Endothelial cell of umbilical vein (primary cell): ENCODE data around the gene NCOA3. TPM values are rescaled to one million over a fixed set of nuclear protein-coding genes. Genes with fewer than 3 reads are reported as not detected.

Experiments used
- BruUV-seq: library from RNA; stranded (reverse); fragments of 400-500 nt; replicated peaks from 2 replicates; lab custom pipeline; 2021; lab: Mats Ljungman, UMichigan
- CTCF ChIA-PET: fragments of 300-600, 350-600 bp; sonication (Branson Sonifier 250); formaldehyde crosslinking; loops from one replicate; lab custom pipeline; 2021; ENCODE audit warnings: antibody characterized with exemption, inconsistent platforms; lab: Charles Lee
- POLR2A ChIA-PET: fragments of 300-600, 350-600 bp; sonication (Branson Sonifier 250); formaldehyde crosslinking; loops from one replicate; lab custom pipeline; 2021; ENCODE audit warnings: antibody characterized with exemption, inconsistent platforms; lab: Charles Lee
- DNase-seq: peaks from one replicate; pipeline ENCODE4 v3.0.0-alpha.2; 2011; ENCODE audit warnings: low read depth, low spot score
- FAIRE-seq: peaks from 2 replicates; lab custom pipeline; 2011; peaks lifted over from hg19 to GRCh38; lab: Jason Lieb, UNC
- H2AFZ ChIP-seq: 2 replicates; pipeline ENCODE4 v1.6.0; 2012; ENCODE audit warnings: low read depth, low read length, control low read depth, inconsistent platforms
- H3K27ac ChIP-seq: 2 replicates; pipeline ENCODE4 v1.5.1; 2011; ENCODE audit warnings: low read depth, mild to moderate bottlenecking, control low read depth, low read length, moderate library complexity; ENCODE audit not compliant: insufficient read depth
- H3K27me3 ChIP-seq, 2 experiments: 2 replicates each; pipeline versions ENCODE4 v1.6.0 to v1.6.1; 2011; ENCODE audit warnings: low read length in 2 of 2, mixed read lengths in 1 of 2; ENCODE audit not compliant: control insufficient read depth in 2 of 2, insufficient read depth in 2 of 2
- H3K36me3 ChIP-seq, 2 experiments: 2 replicates in 1 of 2; 3 replicates in 1 of 2; pipeline ENCODE4 v1.5.1; 2011; ENCODE audit warnings: low read length in 2 of 2, mild to moderate bottlenecking in 1 of 2, moderate library complexity in 1 of 2; ENCODE audit not compliant: control insufficient read depth in 2 of 2, insufficient read depth in 2 of 2; ENCODE audit errors: extremely low read depth in 1 of 2
- H3K4me1 ChIP-seq: 3 replicates; pipeline ENCODE4 v1.5.1; 2011; ENCODE audit warnings: mild to moderate bottlenecking, low read length; ENCODE audit not compliant: control insufficient read depth, insufficient read depth; ENCODE audit errors: extremely low read depth
- H3K4me2 ChIP-seq: 2 replicates; pipeline ENCODE4 v1.6.1; 2011; ENCODE audit warnings: low read length, control low read depth, mixed read lengths; ENCODE audit not compliant: insufficient read depth
- H3K4me3 ChIP-seq, 3 experiments: fragments of 200-600 bp in 1 of 3; sonication (generic), shearing (Covaris generic) in 1 of 3; replicated peaks in 1 of 3; 2 replicates each; pipeline ENCODE4 v1.5.1; 2011 to 2016; ENCODE audit warnings: control low read depth in 3 of 3, low read length in 3 of 3, mild to moderate bottlenecking in 2 of 3, inconsistent platforms in 1 of 3, low read depth in 1 of 3, moderate library complexity in 1 of 3; ENCODE audit not compliant: insufficient read depth in 1 of 3
- H3K79me2 ChIP-seq: 2 replicates; pipeline ENCODE4 v1.6.0; 2012; ENCODE audit warnings: low read length, inconsistent platforms; ENCODE audit not compliant: control insufficient read depth, insufficient read depth
- H3K9ac ChIP-seq: replicated peaks from 2 replicates; pipeline ENCODE3; 2011; ENCODE audit warnings: low read length, control low read depth; ENCODE audit not compliant: insufficient read depth; ENCODE audit errors: extremely low read depth
- H3K9me1 ChIP-seq: replicated peaks from 3 replicates; pipeline ENCODE4 v1.6.0; 2011; ENCODE audit warnings: mild to moderate bottlenecking, low read length; ENCODE audit not compliant: control insufficient read depth, insufficient read depth; ENCODE audit errors: extremely low read depth
- H3K9me3 ChIP-seq: replicated peaks from 2 replicates; pipeline ENCODE4 v1.5.1; 2012; ENCODE audit warnings: low read length, inconsistent platforms; ENCODE audit not compliant: control insufficient read depth, insufficient read depth
- H4K20me1 ChIP-seq: replicated peaks from 2 replicates; pipeline ENCODE3; 2011; ENCODE audit warnings: mild to moderate bottlenecking, low read length; ENCODE audit not compliant: control insufficient read depth, insufficient read depth; ENCODE audit errors: extremely low read depth
- EZH2 ChIP-seq: IDR thresholded peaks from 2 replicates; pipeline ENCODE4 v1.6.1; 2012; ENCODE audit warnings: borderline replicate concordance, low read depth, mild to moderate bottlenecking, moderate library complexity, low read length, inconsistent platforms; ENCODE audit not compliant: severe bottlenecking
- FOS ChIP-seq: IDR thresholded peaks from 2 replicates; pipeline ENCODE4 v1.6.1; 2011; ENCODE audit warnings: mild to moderate bottlenecking, low read length, moderate library complexity, borderline replicate concordance; ENCODE audit not compliant: insufficient read depth
- GATA2 ChIP-seq: IDR thresholded peaks from 2 replicates; pipeline ENCODE4 v1.7.0; 2011; ENCODE audit warnings: low read depth, mild to moderate bottlenecking, moderate library complexity, mixed read lengths, low read length; ENCODE audit not compliant: insufficient read length, insufficient read depth
- JUN ChIP-seq: IDR thresholded peaks from 2 replicates; pipeline ENCODE4 v1.6.1; 2011; ENCODE audit warnings: borderline replicate concordance, low read depth; ENCODE audit not compliant: insufficient read length, insufficient read depth
- MYC ChIP-seq: IDR thresholded peaks from one replicate; pipeline ENCODE4 v1.6.1; 2011; ENCODE audit warnings: mild to moderate bottlenecking, low read depth, low read length
- POLR2A ChIP-seq: IDR thresholded peaks from 2 replicates; pipeline ENCODE4 v1.6.1; 2012; ENCODE audit warnings: low read depth, mild to moderate bottlenecking, control low read depth, low read length
- POLR2AphosphoS5 ChIP-seq: IDR thresholded peaks from 2 replicates; pipeline ENCODE4 v1.6.1; 2012; ENCODE audit warnings: low read depth, mild to moderate bottlenecking, control low read depth, low read length, moderate library complexity; ENCODE audit not compliant: insufficient read depth
- dilution Hi-C: fragments of 300-500 bp; cut with MboI; formaldehyde crosslinking; loops from one replicate; pipeline ENCODE4 v1.15.0; 2019; ENCODE audit warnings: low sequenced_read_pairs; ENCODE audit not compliant: extremely low pct_ligation_motif_present
- intact Hi-C: fragments of 100-400 bp; cut with micrococcal nuclease; formaldehyde crosslinking; loops from one replicate; pipeline ENCODE4 v1.10.0; 2022
- polyA plus RNA-seq, 4 experiments: library from polyadenylated mRNA; depleted of rRNA in 3 of 4; stranded (reverse) in 3 of 4; unstranded in 1 of 4; fragments of >200 nt; gene quantifications; 2 replicates each; pipeline versions ENCODE4 v1.2.1 to v1.2.3, GENCODE V29; 2011 to 2012; ENCODE audit warnings: missing spikeins in 1 of 4
- total RNA-seq: library from RNA; stranded (reverse); gene quantifications from 2 replicates; pipeline ENCODE4 v1.2.3, GENCODE V29; 2021
- TF ChIP-seq, protein P1 (sequence below), 2 donors: IDR thresholded peaks; 1 replicate in 1 of 2; 2 replicates in 1 of 2; pipeline ENCODE4 v1.5.1; 2011; ENCODE audit warnings: low read length in 2 of 2, mild to moderate bottlenecking in 2 of 2, moderate library complexity in 2 of 2, control low read depth in 1 of 2, inconsistent platforms in 1 of 2, low read depth in 1 of 2; ENCODE audit not compliant: insufficient read depth in 1 of 2; ENCODE audit errors: extremely low read depth in 1 of 2
- TF ChIP-seq, protein P2 (sequence below): IDR thresholded peaks from 2 replicates; pipeline ENCODE4 v1.6.1; 2011; ENCODE audit not compliant: insufficient read depth, insufficient read length

NCOA3 gene
- total and polyA plus RNA-seq, 2 donors (not counting 3 experiments of a cell fraction or from before 2014, with no cell fraction given): 12.0 to 35.6 TPM

DNA sequence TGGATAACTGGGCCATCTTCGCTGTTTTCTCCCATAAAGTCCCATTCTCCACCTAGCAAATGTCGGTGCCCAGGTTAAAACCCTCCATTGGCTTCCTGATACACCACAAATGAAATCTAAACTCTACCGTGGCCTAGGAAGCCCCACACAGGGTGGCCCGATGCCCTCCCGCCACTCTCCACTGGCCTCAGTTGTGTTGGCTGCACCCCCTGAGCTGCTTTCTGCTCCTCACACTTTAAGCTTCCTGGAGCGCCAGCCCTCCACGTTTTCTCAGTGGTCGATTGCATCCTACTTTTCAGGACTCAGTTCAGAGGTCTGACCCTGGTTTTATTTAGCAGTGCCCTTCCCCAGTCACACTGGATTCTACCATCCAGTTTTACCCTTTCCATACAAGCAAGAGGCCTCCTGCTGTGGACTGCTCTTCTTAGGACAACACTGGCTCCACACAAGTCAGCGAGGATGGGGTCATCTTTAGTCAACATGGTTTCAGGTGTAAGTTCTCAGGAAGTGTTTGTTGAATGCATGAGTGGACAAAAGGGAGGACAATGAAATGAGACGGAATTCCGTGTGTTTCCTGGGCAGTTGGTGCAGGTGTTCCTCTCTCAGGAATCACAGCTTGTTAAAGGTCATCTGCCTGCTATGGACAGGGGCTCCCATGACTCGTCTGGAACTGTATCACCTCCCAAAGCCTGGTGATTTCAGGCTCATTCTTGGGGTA, 159.5 kb downstream of the NCOA3 start:
- no peaks in the 10 kb centered on the region for H3K79me2 ChIP-seq
- CTCF ChIA-PET: interaction anchor here (1.4 to 9.7 kb wide), 3 partner anchors 8 to 960 kb away, joined by 6 to 158 read pairs (median 6); no protein-coding TSS in a partner anchor
- no peak for DNase-seq
- POLR2A ChIA-PET: no interaction called here
- no peak overlapping the region for H3K4me3 ChIP-seq
- no peak overlapping the region for H3K27ac ChIP-seq
- no peaks in the 10 kb centered on the region for H3K9me3 ChIP-seq
- H3K4me1 ChIP-seq: peaks cover 7% of the 10 kb centered on the region
- BruUV-seq: no TSS peak
- no peak for TF ChIP-seq POLR2A
- TF ChIP-seq, protein P1, sequence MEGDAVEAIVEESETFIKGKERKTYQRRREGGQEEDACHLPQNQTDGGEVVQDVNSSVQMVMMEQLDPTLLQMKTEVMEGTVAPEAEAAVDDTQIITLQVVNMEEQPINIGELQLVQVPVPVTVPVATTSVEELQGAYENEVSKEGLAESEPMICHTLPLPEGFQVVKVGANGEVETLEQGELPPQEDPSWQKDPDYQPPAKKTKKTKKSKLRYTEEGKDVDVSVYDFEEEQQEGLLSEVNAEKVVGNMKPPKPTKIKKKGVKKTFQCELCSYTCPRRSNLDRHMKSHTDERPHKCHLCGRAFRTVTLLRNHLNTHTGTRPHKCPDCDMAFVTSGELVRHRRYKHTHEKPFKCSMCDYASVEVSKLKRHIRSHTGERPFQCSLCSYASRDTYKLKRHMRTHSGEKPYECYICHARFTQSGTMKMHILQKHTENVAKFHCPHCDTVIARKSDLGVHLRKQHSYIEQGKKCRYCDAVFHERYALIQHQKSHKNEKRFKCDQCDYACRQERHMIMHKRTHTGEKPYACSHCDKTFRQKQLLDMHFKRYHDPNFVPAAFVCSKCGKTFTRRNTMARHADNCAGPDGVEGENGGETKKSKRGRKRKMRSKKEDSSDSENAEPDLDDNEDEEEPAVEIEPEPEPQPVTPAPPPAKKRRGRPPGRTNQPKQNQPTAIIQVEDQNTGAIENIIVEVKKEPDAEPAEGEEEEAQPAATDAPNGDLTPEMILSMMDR (IDR thresholded peaks at IDR 0.05; ENCODE audit: extremely low read depth in 1 of 2, insufficient read depth in 1 of 2, low read depth in 1 of 2, low read length in 2 of 2): no peak
- no peak for TF ChIP-seq MYC
- TF ChIP-seq FOS: no peak
- no peak for TF ChIP-seq GATA2
- no peak for TF ChIP-seq JUN
- TF ChIP-seq POLR2AphosphoS5: no peak
- TF ChIP-seq, protein P2, sequence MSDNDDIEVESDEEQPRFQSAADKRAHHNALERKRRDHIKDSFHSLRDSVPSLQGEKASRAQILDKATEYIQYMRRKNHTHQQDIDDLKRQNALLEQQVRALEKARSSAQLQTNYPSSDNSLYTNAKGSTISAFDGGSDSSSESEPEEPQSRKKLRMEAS: no peak
- TF ChIP-seq EZH2: no peak
- H2AFZ ChIP-seq: no peak overlapping the region
- H3K4me2 ChIP-seq: no peak overlapping the region
- intact Hi-C loops: no loop called here
- H3K27me3 ChIP-seq: no peaks in the 10 kb centered on the region
- no peaks in the 10 kb centered on the region for H4K20me1 ChIP-seq
- peaks cover 0 to 3% of the 10 kb centered on the region in 2 experiments for H3K36me3 ChIP-seq
- H3K9me1 ChIP-seq: no peaks in the 10 kb centered on the region
- no peak overlapping the region for H3K9ac ChIP-seq
- FAIRE-seq: no peak
- dilution Hi-C loops: no loop called here
